IPS-11a (cell line): ENCODE measurements around the gene RBM33.
"Not testable (repeated sequence)": the region's sequence is repeated elsewhere in the genome, so short reads cannot be mapped to it uniquely, and the experiment has no call there.

Experiments
- H3K4me3 ChIP-seq: one replicate; pipeline ENCODE4 v1.5.1; 2013; ENCODE audit warnings: low read depth, low read length, control low read depth

Gene RBM33, protein sequence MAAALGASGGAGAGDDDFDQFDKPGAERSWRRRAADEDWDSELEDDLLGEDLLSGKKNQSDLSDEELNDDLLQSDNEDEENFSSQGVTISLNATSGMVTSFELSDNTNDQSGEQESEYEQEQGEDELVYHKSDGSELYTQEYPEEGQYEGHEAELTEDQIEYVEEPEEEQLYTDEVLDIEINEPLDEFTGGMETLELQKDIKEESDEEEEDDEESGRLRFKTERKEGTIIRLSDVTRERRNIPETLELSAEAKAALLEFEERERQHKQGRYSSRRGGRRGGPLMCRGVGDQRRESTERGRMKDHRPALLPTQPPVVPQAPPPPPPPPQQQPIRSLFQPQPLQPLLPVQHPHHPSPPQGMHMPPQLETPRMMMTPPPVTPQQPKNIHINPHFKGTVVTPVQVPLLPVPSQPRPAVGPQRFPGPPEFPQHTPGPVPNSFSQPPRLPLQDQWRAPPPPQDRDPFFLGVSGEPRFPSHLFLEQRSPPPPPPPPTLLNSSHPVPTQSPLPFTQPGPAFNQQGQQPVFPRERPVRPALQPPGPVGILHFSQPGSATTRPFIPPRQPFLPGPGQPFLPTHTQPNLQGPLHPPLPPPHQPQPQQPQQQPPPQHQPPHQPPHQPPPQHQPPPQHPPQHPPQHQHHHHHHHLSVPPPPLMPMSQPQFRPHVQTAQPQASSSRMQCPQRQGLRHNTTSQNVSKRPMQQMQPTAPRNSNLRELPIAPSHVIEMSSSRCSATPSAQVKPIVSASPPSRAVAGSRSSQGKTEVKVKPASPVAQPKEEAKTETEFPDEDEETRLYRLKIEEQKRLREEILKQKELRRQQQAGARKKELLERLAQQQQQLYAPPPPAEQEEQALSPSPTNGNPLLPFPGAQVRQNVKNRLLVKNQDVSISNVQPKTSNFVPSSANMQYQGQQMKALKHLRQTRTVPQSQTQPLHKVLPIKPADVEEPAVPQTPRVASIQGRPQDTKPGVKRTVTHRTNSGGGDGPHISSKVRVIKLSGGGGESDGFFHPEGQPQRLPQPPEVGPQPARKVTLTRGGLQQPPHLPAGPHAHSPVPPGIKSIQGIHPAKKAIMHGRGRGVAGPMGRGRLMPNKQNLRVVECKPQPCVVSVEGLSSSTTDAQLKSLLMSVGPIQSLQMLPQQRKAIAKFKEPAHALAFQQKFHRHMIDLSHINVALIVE

DNA sequence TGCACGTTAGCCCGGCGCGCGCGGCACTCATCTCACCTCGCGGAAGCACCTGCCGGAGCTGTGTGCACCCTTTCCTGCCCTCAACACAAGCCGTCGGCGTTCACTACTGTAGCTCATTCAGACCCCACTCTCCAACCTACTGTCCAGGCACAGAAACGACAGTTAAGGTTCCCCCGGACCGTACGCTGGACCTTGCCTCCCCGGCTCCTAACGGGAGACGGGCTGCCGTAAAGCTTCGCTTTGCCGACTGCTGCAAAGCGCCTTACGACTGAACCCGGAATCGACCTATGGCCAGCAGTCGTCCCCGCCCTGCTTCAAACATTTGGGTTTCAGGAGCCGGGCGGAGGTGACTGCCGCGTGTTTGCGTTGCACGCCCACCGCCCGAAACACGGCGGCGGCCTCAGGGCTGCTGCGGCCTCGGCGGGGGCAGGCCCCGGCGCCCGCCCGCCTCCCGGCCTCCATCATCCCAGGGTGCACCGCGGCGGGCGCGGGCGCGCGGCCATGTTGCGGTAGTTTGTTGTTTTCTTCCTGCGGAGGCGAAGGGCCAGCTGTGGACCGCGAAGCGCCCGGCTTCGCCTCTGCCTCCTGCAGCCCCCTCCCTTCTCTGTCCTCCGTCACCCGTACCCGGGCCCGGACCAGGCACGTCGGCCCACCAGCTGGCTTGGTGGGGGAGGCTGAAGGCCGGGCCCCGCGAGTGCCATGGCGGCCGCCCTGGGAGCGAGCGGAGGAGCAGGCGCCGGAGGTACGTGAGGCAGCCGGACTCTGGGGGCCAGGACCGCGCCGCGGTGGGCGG, at the start of gene RBM33:
Gene RBM33, plus strand, starts transcription at position 484 of the 793 bp plus-strand sequence. Its CDS starts 216 bp downstream, at position 700.
- H3K4me3 ChIP-seq: peak within 1 kb of the TSS; percentile 87

DNA sequence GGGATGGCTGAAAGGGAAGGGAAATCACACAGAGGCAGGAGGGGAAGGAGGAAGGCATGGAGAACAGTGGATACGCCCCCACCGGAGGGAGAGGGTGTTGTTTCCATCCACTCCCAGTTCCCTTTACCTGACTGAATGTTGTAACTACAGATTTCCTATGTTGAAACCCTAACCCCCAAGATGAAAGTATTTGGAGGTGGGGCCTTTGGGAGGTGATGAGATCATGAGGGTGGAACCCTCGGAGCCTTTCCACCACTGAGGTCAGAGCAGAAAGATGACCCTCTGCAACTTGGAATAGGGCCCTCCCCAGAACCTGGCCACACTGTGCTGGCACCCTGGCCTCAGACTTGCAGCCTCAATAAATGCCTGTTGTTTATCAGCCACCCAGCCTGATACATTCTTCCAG, 49.5 kb upstream of the RBM33 start:
- H3K4me3 ChIP-seq: no peak overlapping the region

DNA sequence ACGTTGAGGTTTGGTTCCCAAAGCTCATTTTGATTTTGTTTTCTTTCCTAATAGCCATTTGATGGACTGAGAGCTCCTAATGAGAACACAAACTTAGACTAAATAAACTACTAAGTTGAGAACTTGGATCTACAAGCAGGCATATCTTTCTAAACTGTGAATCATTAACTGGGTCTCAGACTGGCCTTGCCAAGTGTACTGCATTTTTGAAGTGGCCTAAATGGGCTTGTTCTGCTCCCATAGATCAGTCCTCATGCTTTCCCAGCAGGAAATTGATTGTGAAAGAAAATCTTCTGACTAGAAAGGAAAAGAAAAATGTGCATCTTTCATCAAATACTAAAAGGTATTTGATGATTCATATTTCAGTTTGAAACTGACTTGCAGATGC, 46.7 kb upstream of the RBM33 start:
- H3K4me3 ChIP-seq: no peak overlapping the region

DNA sequence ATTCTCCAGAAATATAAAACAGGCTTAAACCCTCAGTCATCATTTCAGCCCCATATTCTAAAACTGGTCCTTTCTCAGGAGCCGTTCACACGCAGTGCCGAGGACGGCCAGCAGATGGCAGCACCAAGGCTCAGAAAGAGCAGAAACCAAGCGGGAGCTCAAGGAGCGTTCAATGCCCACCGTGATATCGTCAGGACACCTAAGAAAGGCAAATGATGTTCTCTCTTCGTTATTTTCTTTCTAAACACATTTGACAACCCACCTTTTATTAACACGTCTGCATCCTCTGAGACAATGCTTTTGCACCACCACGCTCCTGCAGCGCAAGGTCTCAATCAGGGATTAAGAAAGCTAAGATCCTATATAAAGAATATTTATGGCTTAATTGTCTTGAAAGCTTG, 45.7 kb upstream of the RBM33 start:
- no peak overlapping the region for H3K4me3 ChIP-seq

DNA sequence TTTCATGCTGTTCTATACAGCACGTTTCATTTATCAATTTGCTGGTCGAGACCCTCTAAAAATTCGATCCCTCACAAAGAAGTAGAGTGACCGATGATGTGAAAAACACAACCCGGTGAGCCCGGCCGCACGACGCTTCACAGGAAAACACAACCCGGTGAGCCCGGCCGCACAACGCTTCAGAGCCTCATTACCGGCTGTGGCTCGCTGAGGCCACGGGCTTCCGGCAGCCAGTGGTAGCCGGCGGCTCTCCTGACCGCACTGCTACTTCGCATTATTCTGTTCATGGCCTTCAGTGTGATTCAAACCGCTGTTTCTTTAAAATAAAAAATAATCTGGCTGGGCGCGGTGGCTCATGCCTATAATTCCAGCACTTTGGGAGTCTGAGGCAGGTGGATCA, 42.3 kb upstream of the RBM33 start:
- no peak overlapping the region for H3K4me3 ChIP-seq

DNA sequence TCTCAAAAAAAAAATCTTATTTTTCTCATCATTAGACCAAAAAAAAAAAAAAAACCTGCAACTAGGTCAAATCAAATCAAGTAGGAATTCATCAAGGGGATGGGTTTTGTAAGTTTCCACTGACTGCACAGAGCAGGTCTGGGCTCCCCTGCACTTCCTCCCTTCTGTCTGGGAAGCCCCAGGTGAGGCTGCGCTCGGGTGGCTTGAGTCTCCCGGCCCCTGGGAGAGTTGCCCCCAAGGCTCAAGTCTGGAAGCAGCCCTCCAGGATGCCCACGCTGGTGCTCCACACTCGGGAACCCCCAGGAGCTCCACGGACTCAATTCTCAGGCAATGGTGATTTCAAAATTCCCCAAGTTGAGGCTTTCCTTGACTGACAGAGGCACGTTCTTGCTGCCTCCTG, 41.7 kb upstream of the RBM33 start:
- no peak overlapping the region for H3K4me3 ChIP-seq

DNA sequence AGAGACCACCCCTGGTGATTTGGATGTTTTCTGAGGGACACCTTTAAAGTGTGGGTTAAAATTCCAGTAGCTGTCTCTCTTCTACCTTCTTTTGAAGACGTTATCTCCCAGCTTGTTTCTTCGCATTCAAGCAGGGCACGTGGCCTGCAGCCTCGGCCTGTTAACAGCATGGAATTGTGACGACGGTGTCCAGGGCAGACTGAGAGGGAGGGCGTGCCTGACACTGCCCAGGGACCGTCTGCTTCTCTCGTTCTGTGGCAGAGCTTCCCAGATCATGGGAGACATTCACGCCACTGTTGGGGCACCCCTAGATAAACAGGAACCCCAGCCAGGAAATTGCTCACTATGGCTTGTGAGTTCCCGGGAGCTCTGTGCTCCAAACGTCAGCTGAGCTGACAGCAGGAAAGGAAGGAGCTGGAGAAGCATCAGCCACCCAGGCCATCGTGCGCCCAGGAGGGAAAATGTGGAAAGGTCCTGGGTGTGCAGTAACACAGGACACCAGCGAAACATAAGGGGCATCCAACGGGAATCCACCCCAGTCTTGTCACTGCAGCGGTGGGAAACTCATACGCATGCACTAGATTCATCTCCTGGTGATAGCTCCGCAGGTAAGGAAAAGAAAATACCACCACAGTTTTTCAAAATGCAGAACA, 41.1 kb upstream of the RBM33 start:
- H3K4me3 ChIP-seq: no peak overlapping the region

DNA sequence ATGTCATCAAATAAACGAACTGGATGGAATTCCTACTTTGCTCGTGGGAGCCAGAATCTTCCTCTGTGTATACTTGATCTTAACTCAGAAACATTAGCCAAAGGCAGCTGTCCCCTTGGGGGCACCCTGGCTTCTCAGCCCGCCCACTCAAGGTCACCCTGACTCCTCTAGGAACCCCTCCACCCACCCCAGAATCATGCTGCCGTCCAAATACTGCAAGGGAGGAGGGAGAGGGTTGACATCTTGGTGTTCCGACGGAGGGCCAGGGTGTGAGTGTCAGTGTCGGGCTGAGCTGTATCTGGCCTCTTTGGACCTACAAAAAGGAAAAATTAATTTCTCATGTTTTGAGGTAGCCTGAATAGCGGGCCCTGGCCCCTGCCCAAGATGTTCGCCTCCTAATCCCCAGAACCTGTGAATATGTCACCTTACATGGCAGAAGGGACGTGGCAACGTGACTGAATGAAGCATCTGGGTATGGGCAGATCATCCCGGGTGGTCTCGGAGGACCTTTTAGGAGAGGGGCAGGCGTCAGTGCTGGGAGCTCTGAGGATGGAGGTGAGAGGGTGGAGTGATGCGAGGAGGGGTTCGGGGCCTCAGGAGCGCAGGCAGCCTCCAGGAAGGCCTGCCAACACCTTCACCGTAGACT, 40.5 kb upstream of the RBM33 start:
- no peak overlapping the region for H3K4me3 ChIP-seq

DNA sequence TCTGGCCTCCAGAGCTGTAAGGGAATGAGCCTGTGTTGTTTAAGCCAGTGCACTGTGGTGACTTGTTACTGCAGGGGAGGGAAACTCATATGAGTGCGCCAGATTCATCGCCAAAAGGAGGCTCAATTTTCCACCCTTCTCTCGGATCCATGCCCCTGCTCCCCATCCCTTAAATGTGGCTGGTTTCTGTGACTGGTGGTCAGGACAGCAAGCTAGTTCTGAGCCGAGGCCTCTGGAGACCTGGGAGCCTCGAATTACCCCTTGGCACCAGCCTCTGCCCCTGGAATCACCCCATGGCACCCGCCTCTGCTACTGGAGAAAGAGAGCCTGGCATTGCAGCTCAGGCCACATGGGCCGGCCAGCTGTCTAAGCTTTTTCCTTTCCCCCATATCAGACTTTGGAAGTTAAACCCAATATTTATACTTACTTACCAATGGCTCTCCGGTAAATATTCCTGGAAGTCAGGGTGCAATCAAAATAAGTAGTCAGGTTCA, 39.9 kb upstream of the RBM33 start:
- no peak overlapping the region for H3K4me3 ChIP-seq

DNA sequence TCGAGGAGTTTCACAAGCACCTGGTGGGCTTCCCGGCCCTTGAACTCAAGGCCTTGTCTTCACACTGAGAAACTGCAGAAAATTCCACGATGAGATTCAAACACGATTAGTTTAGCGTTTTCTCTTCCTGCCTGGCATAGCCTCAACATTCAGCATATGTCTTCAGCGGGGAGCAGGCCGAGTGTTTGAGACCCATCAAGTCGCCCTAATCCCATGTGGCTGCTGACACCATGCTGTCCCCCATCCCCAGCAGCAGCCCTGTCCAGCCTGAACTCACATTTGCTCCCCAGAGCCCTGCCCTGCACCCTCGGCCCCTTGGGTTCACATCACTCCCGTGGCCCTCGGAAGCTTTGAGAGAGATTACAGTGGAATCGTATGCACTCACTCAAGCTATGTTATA, 35.3 kb upstream of the RBM33 start:
- no peak overlapping the region for H3K4me3 ChIP-seq

DNA sequence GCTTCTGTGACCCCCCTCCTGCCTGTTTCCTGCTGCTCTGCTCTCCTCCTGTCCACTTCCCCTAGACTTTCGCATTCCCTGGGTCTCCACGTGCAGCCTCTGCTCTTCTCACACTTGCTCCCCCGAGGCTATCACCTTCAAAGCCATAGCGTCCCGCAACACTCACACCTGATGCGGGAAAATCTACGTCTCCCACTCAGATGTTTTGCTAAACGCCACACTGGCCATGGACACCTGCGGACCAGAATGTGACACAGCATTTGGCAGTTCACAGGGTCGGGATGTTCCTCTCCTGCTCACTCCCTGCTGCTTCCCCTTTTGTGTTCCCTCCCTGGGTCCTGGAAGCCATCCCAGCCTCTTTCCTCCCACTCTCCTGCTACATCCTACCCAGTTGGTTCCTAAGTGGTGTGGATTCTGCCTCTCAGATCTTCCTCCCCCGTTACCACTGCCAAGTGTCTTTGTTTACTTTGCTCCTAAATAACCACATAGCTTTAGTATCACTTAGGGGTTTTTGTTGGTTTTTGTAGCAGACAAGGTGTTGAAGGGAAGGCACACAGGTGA, 33.7 kb upstream of the RBM33 start:
- H3K4me3 ChIP-seq: no peak overlapping the region

DNA sequence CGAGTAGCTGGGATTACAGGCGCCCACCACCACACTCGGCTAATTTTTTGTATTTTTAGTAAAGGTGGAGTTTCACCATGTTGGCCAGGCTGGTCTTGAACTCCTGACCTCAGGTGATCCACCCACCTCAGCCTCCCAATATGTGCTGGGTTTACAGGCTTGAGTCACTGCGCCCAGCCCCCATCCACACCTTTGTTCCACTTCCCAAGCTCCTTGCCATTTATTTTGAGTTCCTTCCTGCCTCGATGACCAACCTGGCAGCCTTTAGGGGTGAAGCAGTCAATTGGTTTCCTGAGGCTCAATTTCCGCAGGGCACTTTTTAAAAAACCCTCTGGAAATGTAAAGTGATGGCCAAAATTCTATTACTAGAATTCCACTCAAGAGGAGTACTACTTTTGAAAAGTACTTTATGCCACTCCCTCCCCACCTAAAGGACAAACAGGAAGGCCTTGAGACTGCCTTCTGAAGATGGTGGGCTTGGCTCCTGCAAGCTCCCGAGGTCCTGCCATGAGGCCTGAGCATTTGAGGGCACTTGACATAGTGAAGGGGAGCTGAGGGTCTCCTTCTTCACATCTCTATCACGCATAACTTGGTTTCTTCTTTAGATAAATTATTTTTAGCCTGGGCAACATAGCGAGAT, 32.5 kb upstream of the RBM33 start:
- H3K4me3 ChIP-seq: no peak overlapping the region

DNA sequence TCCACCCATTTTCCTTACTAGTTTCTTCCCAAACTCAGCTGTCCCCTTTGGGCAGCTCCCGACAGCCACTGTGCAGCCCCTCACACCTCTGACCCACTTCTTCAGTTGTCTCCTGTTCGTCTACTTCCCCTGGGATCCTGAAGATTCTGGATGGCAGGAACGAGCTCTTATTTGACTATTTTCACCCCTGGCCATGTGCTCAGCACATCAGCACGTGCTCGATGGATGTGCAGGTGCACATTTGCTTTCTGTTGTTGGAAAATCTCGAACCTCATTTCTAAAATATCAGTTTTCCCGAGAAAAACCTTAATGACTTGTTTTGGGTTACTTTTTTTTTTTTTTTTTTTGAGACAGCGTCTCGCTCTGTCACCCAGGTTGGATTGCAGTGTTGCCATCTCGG, 31.8 kb upstream of the RBM33 start:
- no peak overlapping the region for H3K4me3 ChIP-seq

DNA sequence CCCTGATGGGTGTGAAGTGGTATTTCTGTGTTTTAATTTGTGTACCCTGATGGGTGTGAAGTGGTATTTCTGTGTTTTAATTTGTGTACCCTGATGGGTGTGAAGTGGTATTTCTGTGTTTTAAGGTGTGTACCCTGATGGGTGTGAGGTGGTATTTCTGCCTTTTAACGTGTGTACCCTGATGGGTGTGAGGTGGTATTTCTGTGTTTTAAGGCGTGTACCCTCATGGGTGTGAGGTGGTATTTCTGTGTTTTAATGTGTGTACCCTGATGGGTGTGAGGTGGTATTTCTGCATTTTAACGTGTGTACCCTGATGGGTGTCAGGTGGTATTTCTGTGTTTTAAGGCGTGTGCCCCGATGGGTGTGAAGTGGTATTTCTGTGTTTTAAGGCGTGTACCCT, 29.4 kb upstream of the RBM33 start:
- H3K4me3 ChIP-seq: not testable (repeated sequence)

DNA sequence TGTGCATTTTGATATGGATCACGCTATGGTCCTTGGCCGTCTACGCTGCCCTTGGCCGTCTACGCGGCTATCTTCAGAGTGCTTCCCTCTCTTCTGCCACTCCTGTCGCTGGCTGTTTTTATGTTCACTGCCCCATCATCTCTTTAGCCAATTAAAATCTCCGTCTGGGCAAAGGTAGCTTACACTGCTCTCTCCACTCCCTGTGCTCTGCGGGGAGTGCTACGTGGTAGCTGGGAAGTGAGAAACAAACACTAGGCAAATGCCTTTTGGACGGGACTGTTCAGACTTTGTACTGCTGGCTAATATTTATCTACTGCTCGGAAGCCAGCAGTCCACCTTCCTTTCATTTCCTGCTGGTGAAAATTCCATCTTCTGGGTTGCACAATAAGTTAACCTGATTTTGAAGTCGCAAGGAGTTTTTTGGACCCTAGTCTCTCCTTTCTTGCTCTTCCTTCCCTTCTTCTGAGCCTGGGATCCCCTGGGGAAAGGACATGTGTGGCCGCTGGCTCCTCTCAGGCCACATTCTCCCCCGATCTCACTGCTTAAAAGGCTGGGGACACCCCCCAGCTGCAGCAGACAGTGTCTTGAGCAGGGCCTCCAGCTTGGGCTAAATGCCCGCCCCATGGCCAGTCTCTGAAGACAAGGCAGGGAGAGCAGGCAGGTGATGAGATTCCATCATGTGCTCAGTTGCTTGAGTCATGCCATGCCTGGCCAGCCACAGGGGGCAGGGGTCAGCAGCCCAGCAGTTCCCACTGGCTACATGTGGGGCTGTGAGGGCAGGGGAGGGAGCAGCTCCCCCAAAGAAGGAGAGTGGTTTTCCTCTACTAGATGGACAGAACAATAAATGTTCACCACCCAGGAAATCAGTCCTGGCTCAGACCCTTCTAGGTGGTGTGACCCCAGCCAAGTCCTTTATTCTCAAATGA, 25.5 kb upstream of the RBM33 start:
- no peak overlapping the region for H3K4me3 ChIP-seq

DNA sequence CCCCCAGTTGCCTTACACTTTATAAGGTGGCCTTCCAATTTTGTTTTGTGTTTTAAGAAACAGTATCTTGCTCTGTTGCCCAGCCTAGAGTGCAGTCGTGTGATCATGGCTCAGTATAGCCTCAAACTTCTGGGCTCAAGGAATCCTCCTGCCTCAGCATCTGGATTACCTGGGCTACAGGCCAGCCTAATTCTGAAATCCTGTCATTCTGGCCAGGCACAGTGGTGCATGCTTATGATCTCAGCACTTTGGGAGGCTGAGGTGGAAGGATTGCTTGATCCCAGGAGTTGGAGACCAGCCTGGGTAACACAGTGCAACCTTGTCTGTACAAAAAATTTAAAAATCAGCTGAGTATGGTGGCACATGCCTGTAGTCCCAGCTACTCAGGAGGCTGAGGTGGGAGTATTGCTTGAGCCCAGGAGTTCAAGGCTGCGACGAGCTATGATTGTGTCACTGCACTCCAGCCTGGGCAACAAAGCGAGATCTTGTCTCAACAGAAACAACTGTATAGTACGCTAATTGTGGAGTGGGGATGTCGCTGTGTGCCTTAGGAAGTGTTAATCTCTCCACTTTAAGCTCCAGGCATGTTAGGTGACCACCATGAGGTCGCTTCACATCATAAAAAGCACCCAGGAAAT, 24.7 kb upstream of the RBM33 start:
- no peak overlapping the region for H3K4me3 ChIP-seq

DNA sequence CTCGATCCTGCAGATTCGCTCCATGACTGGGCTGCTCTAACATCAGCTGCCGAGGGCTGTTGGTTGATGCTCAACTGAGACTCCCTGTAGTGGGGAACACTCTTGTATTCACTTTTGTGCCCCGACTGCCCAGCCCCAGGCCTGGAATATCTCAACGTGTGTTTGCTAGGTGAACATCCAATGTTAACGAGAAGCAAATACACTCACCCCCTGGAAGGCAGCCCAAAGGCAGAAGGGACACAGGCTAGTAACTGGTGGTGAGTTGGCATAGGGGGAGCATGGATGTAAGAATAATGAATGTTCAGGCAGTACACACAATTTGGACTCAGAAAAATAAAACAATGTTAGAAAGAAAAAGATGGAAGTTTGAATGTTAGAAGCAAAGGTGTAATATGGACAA, 24.0 kb upstream of the RBM33 start:
- H3K4me3 ChIP-seq: no peak overlapping the region
